ENCODE results near the gene REV1. TPM values are rescaled to one million over a fixed set of nuclear protein-coding genes. Genes with fewer than 3 reads are reported as not detected.
"Not testable (repeated sequence)": the region's sequence is repeated elsewhere in the genome, so short reads cannot be mapped to it uniquely, and the experiment has no call there.

The REV1 gene
- polyA plus RNA-seq, result 10 to 100 TPM; 11.5 to 14.5 (median 14.3) TPM

DNA sequence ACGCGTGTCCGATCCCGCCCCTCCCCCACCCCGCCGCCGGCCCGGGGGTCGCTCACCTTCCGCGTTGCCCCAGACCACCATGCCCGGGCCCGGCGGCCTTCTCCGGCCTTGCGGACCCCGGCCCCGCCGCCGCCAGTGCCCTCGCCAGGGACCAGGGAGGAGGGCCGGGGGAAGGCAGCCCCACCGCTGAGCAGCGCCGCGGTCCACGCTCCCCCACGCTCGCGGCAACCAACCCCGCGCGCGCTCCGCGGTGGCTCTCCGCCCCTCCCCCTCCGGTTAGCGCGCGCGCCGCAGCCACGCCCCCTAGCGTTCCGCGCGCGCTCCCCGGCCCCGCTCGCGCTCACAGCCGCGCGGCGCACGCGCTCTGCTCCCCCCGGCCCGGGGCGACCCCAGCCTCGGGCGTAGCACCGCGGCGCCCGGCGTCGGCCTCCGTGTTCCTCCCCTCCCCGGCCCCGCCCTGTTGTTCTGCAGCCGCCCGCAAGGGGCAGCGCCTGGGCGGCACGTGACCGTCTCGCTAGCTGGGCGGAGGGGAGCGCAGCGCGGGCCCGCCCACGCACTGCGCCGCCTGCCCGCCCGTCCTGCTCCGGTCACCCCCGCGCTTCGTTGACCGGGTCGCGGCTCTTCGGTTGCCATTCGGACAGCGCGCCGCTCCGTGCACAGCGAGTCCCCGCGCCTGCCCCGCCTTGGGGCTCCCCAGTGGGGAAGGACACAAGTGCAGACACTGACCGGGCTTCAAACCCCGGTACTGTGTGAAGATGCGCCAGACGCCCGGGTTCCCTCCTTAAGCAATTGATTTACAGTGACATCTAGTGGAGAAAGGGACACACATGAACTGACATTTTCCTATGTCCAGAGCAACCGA lies at the start of gene REV1:
REV1 (minus strand) TSS at position 257 of the 862 bp plus-strand sequence. CDS start 25,042 bp downstream, outside the sequence.
- Mint-ChIP-seq H3K27me3 (ENCODE audit: low read depth in 3 of 3) (peaks cover 13 to 19% (median 19%) of the 10 kb centered on the region in 3 donors), H3K36me3 (no peaks in the 10 kb centered on the region), H3K9me3 (no peaks in the 10 kb centered on the region), H3K27ac (peak within 1 kb of the TSS; percentile 98 to 99 (median 98)), H3K4me1 (peaks cover 24 to 40% of the 10 kb centered on the region in 2 donors), H3K4me3 (peak within 1 kb of the TSS; percentile 93 to 99 (median 95))
- peak; percentile 94 to 96 (median 94) for DNase-seq

DNA sequence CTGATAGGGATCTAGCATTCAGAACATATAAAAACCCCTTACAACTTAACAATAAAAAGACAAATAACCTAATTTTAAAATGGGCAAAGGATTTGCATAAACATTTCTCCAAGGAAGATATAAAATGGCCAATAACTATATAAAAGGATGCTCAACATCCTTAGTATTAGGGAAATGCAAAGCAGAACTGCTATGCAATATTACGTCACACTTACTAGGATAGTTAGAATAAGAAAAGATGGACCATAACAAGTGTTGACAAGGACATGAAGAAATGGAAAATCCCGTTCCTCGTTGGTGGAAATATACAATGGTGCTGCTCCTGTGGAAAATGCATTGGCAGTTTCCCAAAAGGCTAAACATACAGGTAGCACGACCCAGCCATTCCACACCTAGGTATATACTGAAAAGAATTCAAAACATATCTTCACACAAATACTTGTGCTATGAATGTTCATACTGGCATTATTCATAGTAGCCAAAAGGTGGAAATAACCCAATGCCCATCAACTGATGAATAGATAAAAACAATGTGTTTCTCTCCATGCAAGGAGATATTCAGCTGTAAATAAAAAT lies 48.2 kb upstream of the REV1 start:
- Mint-ChIP-seq H3K4me1 (no peaks in the 10 kb centered on the region), H3K9me3 (no peaks in the 10 kb centered on the region), H3K4me3 (no peak overlapping the region), H3K36me3 (no peaks in the 10 kb centered on the region), H3K27ac (peak overlapping the region in 1 of 6 donors; percentile 3), H3K27me3 (ENCODE audit: low read depth in 3 of 3) (peaks cover 2 to 6% (median 4%) of the 10 kb centered on the region in 3 donors)
- DNase-seq, result no peak

DNA sequence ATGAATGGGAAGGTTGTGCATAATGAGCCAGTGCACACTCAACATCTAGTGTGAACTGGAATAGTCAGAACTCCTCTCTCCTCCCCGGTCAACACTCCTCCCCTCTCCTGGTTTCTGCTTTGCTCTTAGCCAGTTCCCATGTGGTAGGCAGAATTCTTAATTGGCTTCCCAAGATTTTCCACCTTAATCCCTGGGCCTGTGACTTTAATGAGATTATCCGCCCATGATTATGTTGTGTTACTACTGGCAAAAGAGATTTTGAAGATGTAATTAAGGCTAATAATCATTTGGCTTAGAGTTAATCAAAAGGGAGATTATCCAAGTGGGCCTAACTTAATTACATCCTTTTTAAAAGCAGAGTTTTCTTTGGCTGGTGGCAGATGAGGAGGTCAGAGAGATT lies 34.2 kb upstream of the REV1 start:
- H3K27ac Mint-ChIP-seq, result no peak overlapping the region
- H3K27me3 Mint-ChIP-seq (ENCODE audit: low read depth in 3 of 3), result peaks cover 1 to 8% (median 2%) of the 10 kb centered on the region in 3 donors
- peaks cover 0 to 3% (median 0%) of the 10 kb centered on the region in 3 donors for H3K36me3 Mint-ChIP-seq
- H3K4me1 Mint-ChIP-seq, result no peaks in the 10 kb centered on the region
- no peaks in the 10 kb centered on the region for H3K9me3 Mint-ChIP-seq
- DNase-seq, result no peak
- no peak overlapping the region for H3K4me3 Mint-ChIP-seq

DNA sequence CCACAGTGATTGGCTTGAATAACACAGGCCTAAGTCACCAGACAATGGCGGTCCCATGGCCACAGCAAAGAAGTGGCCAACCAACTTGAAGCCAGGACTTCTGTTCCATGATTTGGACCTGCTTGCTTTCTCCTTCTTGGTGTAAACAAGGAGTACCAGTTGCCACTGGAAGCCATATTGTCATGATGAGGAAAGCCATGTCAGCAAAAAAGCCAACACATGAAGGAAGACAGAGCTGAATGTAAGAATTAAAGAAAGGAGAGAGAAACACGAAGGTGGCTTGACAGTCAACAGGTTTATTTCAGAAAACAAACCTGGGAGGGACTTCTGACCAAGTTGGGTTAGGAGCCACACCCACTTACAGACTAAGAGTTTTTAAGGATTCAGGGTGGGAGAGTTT lies 32.3 kb upstream of the REV1 start:
- no peak for DNase-seq
- peaks cover 1 to 10% (median 2%) of the 10 kb centered on the region in 3 donors for H3K27me3 Mint-ChIP-seq (ENCODE audit: low read depth in 3 of 3)
- peaks cover 0 to 3% (median 0%) of the 10 kb centered on the region in 3 donors for H3K36me3 Mint-ChIP-seq
- no peak overlapping the region for H3K27ac Mint-ChIP-seq
- no peak overlapping the region for H3K4me3 Mint-ChIP-seq
- no peaks in the 10 kb centered on the region for H3K4me1 Mint-ChIP-seq
- no peaks in the 10 kb centered on the region for H3K9me3 Mint-ChIP-seq

DNA sequence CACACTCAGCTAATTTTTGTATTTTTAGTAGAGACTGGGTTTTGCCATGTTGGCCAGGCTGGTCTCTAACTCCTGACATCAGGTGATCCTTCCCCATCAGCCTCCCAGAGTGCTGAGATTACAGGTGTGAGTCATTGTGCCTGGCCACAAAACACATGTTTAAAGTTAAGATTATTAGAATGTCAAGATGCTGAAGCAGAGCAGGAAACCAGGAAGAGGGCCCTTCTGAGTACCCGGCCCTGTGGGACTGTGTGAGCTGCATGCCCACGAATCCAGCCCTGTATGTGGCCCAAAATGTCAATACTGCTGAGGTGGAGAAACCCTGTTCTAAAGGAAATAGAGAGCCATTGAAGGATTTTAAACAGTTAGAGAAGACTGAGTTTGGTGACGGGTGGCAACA lies 31.0 kb upstream of the REV1 start:
- no peak overlapping the region for H3K27ac Mint-ChIP-seq
- H3K27me3 Mint-ChIP-seq (ENCODE audit: low read depth in 3 of 3), result peaks cover 2 to 10% (median 4%) of the 10 kb centered on the region in 3 donors
- no peaks in the 10 kb centered on the region for H3K9me3 Mint-ChIP-seq
- H3K36me3 Mint-ChIP-seq, result peaks cover 0 to 3% (median 0%) of the 10 kb centered on the region in 3 donors
- H3K4me3 Mint-ChIP-seq, result no peak overlapping the region
- DNase-seq, result no peak
- H3K4me1 Mint-ChIP-seq, result no peaks in the 10 kb centered on the region

DNA sequence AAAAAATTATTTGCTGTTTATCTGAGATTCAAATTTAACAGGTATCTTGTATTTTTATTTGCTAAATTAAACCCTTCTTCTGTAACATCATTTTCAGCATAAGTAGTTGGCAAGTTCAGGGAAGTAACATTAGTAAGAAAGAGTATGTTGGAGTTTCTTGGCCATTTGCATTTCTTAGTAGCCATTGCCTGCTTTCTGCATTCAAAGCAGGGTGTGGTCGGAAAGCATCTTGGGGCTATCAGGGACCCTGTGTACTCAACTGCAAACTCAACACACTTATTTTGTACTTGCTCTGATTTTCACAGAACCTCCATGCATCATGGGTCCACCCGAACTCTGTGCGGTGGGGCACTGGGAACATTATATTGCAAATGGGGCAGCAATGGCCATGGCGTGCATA lies 30.4 kb upstream of the REV1 start:
- H3K27me3 Mint-ChIP-seq (ENCODE audit: low read depth in 3 of 3), result peaks cover 2 to 10% (median 4%) of the 10 kb centered on the region in 3 donors
- H3K27ac Mint-ChIP-seq, result no peak overlapping the region
- peaks cover 0 to 1% (median 0%) of the 10 kb centered on the region in 6 donors for H3K9me3 Mint-ChIP-seq
- H3K4me3 Mint-ChIP-seq, result no peak overlapping the region
- no peaks in the 10 kb centered on the region for H3K4me1 Mint-ChIP-seq
- no peak for DNase-seq
- H3K36me3 Mint-ChIP-seq, result peaks cover 0 to 3% (median 0%) of the 10 kb centered on the region in 3 donors

- Mint-ChIP-seq H3K9me3 (peaks cover 0 to 1% (median 0%) of the 10 kb centered on the region in 6 donors), H3K4me1 (no peaks in the 10 kb centered on the region)
Observed at GRCh38 chr2:99514357-99514756, 24.5 kb upstream of the REV1 start.

GRCh38 chr2:99512181-99512591 lies 22.4 kb upstream of the REV1 start:
- H3K9me3 Mint-ChIP-seq, result peaks cover 0 to 1% (median 0%) of the 10 kb centered on the region in 6 donors
- H3K36me3 Mint-ChIP-seq, result no peaks in the 10 kb centered on the region
- DNase-seq, result no peak
- H3K4me3 Mint-ChIP-seq, result no peak overlapping the region
- H3K27me3 Mint-ChIP-seq (ENCODE audit: low read depth in 3 of 3), result peaks cover 3 to 5% (median 3%) of the 10 kb centered on the region in 3 donors
- H3K27ac Mint-ChIP-seq, result no peak overlapping the region
- H3K4me1 Mint-ChIP-seq, result no peaks in the 10 kb centered on the region

More at GRCh38 chr2:99514357-99514756, 24.5 kb upstream of the REV1 start:
- no peak for DNase-seq
- Mint-ChIP-seq H3K27ac (no peak overlapping the region), H3K4me3 (no peak overlapping the region), H3K36me3 (no peaks in the 10 kb centered on the region), H3K27me3 (ENCODE audit: low read depth in 3 of 3) (peaks cover 3 to 9% (median 3%) of the 10 kb centered on the region in 3 donors)

GRCh38 chr2:99509387-99509786 lies 19.6 kb upstream of the REV1 start:
- H3K36me3 Mint-ChIP-seq, result no peaks in the 10 kb centered on the region
- no peaks in the 10 kb centered on the region for H3K9me3 Mint-ChIP-seq

DNA sequence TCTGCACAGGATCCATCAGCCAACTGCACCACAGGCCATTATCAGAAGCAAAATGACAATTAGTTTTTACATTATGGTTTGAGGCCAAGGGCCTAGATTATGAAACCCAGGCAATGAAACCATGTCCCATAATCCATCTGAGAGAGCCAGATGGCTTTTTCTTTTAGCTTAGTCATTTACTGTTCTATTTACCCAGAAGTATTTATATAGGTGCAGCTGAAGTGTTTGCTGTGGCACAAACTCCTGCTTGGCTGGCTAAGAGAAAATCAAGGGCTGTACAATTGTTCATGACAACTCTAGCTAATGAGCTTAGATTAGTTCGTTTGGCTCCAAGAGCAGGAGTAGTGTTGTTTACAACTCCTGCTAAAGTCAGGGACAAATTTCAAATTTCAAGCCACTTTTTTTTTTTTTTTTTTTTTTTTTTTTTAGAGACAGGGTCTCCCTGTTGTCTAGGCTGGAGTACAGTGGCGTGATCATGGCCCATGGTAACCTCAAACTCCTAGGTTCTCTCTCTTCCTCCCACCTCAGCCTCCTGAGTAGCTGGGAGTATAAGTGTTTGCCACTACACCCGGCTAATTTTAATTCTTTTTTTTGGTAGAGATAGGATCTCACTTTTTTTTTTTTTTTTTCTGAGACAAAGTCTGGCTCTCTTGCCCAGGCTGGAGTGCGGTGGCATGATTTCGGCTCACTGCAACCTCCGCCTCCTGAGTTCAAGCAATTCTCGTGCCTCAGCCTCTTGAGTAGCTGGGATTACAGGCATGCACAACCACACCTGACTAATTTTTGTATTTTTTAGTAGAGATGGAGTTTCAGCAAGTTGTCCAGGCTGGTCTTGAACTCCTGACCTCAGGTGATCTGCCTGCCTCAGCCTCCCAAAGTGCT lies 18.4 kb upstream of the REV1 start:
- H3K4me3 Mint-ChIP-seq, result no peak overlapping the region
- peaks cover 2 to 5% (median 2%) of the 10 kb centered on the region in 3 donors for H3K27me3 Mint-ChIP-seq (ENCODE audit: low read depth in 3 of 3)
- DNase-seq, result no peak
- H3K36me3 Mint-ChIP-seq, result no peaks in the 10 kb centered on the region
- H3K4me1 Mint-ChIP-seq, result no peaks in the 10 kb centered on the region
- no peaks in the 10 kb centered on the region for H3K9me3 Mint-ChIP-seq
- H3K27ac Mint-ChIP-seq, result no peak overlapping the region

More at GRCh38 chr2:99509387-99509786, 19.6 kb upstream of the REV1 start:
- Mint-ChIP-seq H3K4me1 (no peaks in the 10 kb centered on the region), H3K27me3 (ENCODE audit: low read depth in 3 of 3) (peaks cover 2 to 5% (median 4%) of the 10 kb centered on the region in 3 donors), H3K27ac (no peak overlapping the region), H3K4me3 (no peak overlapping the region)
- no peak for DNase-seq

DNA sequence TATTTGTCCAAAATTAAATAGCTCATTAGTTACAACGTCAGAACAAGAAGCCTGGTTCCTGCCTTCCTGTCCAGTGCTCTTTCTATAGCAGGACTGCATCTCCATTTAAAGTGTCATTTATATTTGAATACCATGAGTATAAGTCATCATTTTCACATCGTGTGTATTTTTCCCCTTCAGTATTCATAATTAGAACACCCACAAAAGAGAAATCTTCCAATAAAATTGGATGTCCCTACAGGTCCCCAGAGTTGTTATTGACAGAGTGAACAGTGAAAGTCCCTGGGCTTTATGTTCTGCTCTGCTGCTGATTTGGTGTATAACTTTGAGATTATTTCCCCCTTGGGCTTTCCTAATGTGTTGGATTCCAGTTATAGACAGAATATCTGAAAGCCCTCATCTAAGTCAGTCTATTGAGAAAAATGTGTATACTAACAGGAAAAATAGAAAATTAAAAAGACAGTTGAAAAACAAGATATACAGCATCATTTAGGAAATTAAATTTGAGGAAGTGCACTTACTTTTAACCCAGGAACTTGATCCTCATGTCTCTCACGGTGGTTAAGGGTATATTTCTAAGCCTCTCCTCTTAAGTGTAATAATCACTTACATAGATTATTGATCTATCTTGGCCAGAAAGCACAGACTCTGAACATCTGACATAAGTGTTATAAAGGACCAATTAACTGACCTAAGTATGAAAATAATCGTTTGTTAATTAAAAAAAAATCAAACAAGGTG lies 15.2 kb upstream of the REV1 start:
- no peaks in the 10 kb centered on the region for H3K4me1 Mint-ChIP-seq
- no peak overlapping the region for H3K4me3 Mint-ChIP-seq
- H3K27me3 Mint-ChIP-seq (ENCODE audit: low read depth in 3 of 3), result peaks cover 2 to 6% (median 4%) of the 10 kb centered on the region in 3 donors
- DNase-seq, result no peak
- no peak overlapping the region for H3K27ac Mint-ChIP-seq
- H3K9me3 Mint-ChIP-seq, result no peaks in the 10 kb centered on the region
- no peaks in the 10 kb centered on the region for H3K36me3 Mint-ChIP-seq

GRCh38 chr2:99503662-99504416 lies 14.0 kb upstream of the REV1 start:
- H3K9me3 Mint-ChIP-seq; H3K27ac Mint-ChIP-seq; H3K27me3 Mint-ChIP-seq (ENCODE audit: low read depth in 3 of 3); H3K4me1 Mint-ChIP-seq; H3K4me3 Mint-ChIP-seq; DNase-seq; H3K36me3 Mint-ChIP-seq: not testable (repeated sequence)

Data from immature natural killer cell (primary cell).